Thoracic aorta (tissue), 2 donors: Measurements from ENCODE around the gene PARD3B. TPM values are rescaled to one million over a fixed set of nuclear protein-coding genes. Genes with fewer than 3 reads are reported as not detected.

ENCODE experiments used
- ATAC-seq: fragments of 150-250 bp; one replicate; pipeline ENCODE4 v1.8.0; 2017; ENCODE audit warnings: low read depth; ENCODE audit not compliant: insufficient number of reproducible peaks, low FRiP score
- DNase-seq: peaks from one replicate; pipeline ENCODE4 v3.0.0-alpha.2; 2020; ENCODE audit warnings: low spot score
- H3K27ac ChIP-seq, 2 donors: fragments of 200-600 bp; sonication (generic); 1 replicate in 1 of 2; 2 replicates in 1 of 2; pipeline ENCODE4 v1.5.1; 2016; ENCODE audit warnings: mild to moderate bottlenecking in 2 of 2, moderate library complexity in 2 of 2
- H3K27me3 ChIP-seq: fragments of 200-600 bp; sonication (generic); replicated peaks from 2 replicates; pipeline ENCODE4 v1.6.0; 2016; ENCODE audit warnings: mild to moderate bottlenecking; ENCODE audit not compliant: insufficient read depth
- H3K36me3 ChIP-seq: fragments of 200-600 bp; sonication (generic); one replicate; pipeline ENCODE4 v1.5.1; 2016
- H3K4me1 ChIP-seq, 2 donors: fragments of 200-600 bp; sonication (generic); 1 replicate in 1 of 2; 2 replicates in 1 of 2; pipeline versions ENCODE4 v1.5.1 to v1.6.0; 2016; ENCODE audit warnings: low read depth in 2 of 2, mild to moderate bottlenecking in 1 of 2; ENCODE audit not compliant: control insufficient read depth in 1 of 2
- H3K4me3 ChIP-seq: fragments of 200-600 bp; sonication (generic); 2 replicates; pipeline ENCODE4 v1.5.1; 2016; ENCODE audit warnings: mild to moderate bottlenecking
- H3K9me3 ChIP-seq: fragments of 200-600 bp; sonication (generic); 2 replicates; pipeline ENCODE4 v1.5.1; 2016
- CTCF ChIP-seq: fragments of 200-600 bp; sonication (generic); IDR thresholded peaks from one replicate; pipeline ENCODE4 v1.5.1; 2019; ENCODE audit warnings: antibody characterized with exemption
- total RNA-seq, 2 donors: library from RNA; depleted of rRNA; stranded (reverse); fragments of >200 nt; gene quantifications; one replicate each; pipeline versions ENCODE4 v1.1.0 to v1.2.3, GENCODE V29; 2016

PARD3B gene
- total RNA-seq, 2 donors from 2014 or later: 25.7 to 34.5 TPM

- H3K27ac ChIP-seq: no peak overlapping the region
- no peak overlapping the region for H3K4me3 ChIP-seq
- H3K4me1 ChIP-seq: no peaks in the 10 kb centered on the region
- no peaks in the 10 kb centered on the region for H3K27me3 ChIP-seq
- H3K36me3 ChIP-seq: no peaks in the 10 kb centered on the region
- DNase-seq: no peak
- no peak for TF ChIP-seq CTCF
- no peaks in the 10 kb centered on the region for H3K9me3 ChIP-seq
- ATAC-seq: no peak
Observed at GRCh38 chr2:204890680-204891079, 345.4 kb downstream of the PARD3B start.

- Histone ChIP-seq H3K4me3 (no peak overlapping the region), H3K27ac (no peak overlapping the region), H3K4me1 (no peaks in the 10 kb centered on the region), H3K9me3 (no peaks in the 10 kb centered on the region), H3K27me3 (no peaks in the 10 kb centered on the region), H3K36me3 (no peaks in the 10 kb centered on the region)
- ATAC-seq: no peak
- no peak for TF ChIP-seq CTCF
- no peak for DNase-seq
Observed at GRCh38 chr2:204891739-204892138, 346.5 kb downstream of the PARD3B start.

GRCh38 chr2:204892506-204893255 lies 347.4 kb downstream of the PARD3B start:
- Histone ChIP-seq H3K36me3 (no peaks in the 10 kb centered on the region), H3K27me3 (no peaks in the 10 kb centered on the region), H3K4me1 (no peaks in the 10 kb centered on the region), H3K4me3 (no peak overlapping the region), H3K27ac (no peak overlapping the region), H3K9me3 (no peaks in the 10 kb centered on the region)
- DNase-seq (no peak), ATAC-seq (no peak)
- no peak for TF ChIP-seq CTCF

- Histone ChIP-seq H3K36me3 (no peaks in the 10 kb centered on the region), H3K9me3 (no peaks in the 10 kb centered on the region), H3K27me3 (no peaks in the 10 kb centered on the region), H3K4me1 (peaks cover 0 to 13% of the 10 kb centered on the region in 2 donors), H3K27ac (no peak overlapping the region), H3K4me3 (no peak overlapping the region)
- no peak for DNase-seq
- no peak for TF ChIP-seq CTCF
- no peak for ATAC-seq
Observed at GRCh38 chr2:204896146-204896545, 350.9 kb downstream of the PARD3B start.

GRCh38 chr2:204897561-204897960 lies 352.3 kb downstream of the PARD3B start:
- TF ChIP-seq CTCF: no peak
- Histone ChIP-seq H3K9me3 (no peaks in the 10 kb centered on the region), H3K4me1 (peaks cover 0 to 13% of the 10 kb centered on the region in 2 donors), H3K4me3 (no peak overlapping the region), H3K27me3 (no peaks in the 10 kb centered on the region), H3K27ac (no peak overlapping the region), H3K36me3 (no peaks in the 10 kb centered on the region)
- ATAC-seq (no peak), DNase-seq (no peak)
